ENCODE measurements around the gene KLK13.

The KLK13 gene

DNA sequence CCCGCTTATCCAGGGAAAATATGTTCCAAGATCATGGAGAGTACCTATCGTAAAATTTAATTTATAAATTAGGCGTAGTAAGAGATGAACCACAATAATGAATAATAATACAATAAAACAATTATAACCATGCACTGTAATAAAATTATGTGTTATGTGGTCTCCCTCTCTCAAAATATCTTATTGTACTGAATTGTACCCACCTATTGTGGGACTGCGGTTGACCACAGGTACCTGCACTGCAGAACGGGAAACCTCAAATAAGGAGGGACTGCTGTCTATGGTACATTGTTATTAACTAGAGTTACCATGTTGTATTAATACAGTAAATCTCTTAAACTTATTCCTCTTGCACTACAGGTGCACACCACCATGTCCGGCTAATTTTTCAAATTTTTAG is 24.7 kb downstream of the KLK13 start:
- no peak overlapping the region for H2AFZ ChIP-seq (ENCODE audit: low read depth, low read length)
- H3K36me3 ChIP-seq (ENCODE audit: insufficient read depth, low read length) = no peaks in the 10 kb centered on the region
- H3K4me1 ChIP-seq (ENCODE audit: insufficient read depth, low read length) = no peaks in the 10 kb centered on the region
- no peaks in the 10 kb centered on the region for H4K20me1 ChIP-seq (ENCODE audit: insufficient read depth, low read length)
- H3K9ac ChIP-seq (ENCODE audit: low read depth, low read length) = no peak overlapping the region
- no peak for DNase-seq
- no peak overlapping the region for H3K27ac ChIP-seq (ENCODE audit: low read length)
- H3K9me3 ChIP-seq (ENCODE audit: insufficient read depth, low read length, severe bottlenecking) = no peaks in the 10 kb centered on the region
- no peak overlapping the region for H3K4me2 ChIP-seq (ENCODE audit: insufficient read depth, low read length)
- ATAC-seq (ENCODE audit: insufficient read depth, low read depth) = no peak
- TF ChIP-seq EZH2 (IDR thresholded peaks at IDR 0.05; ENCODE audit: borderline replicate concordance, low read depth, low read length, severe bottlenecking) = no peak
- TF ChIP-seq, protein P1, sequence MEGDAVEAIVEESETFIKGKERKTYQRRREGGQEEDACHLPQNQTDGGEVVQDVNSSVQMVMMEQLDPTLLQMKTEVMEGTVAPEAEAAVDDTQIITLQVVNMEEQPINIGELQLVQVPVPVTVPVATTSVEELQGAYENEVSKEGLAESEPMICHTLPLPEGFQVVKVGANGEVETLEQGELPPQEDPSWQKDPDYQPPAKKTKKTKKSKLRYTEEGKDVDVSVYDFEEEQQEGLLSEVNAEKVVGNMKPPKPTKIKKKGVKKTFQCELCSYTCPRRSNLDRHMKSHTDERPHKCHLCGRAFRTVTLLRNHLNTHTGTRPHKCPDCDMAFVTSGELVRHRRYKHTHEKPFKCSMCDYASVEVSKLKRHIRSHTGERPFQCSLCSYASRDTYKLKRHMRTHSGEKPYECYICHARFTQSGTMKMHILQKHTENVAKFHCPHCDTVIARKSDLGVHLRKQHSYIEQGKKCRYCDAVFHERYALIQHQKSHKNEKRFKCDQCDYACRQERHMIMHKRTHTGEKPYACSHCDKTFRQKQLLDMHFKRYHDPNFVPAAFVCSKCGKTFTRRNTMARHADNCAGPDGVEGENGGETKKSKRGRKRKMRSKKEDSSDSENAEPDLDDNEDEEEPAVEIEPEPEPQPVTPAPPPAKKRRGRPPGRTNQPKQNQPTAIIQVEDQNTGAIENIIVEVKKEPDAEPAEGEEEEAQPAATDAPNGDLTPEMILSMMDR (IDR thresholded peaks at IDR 0.05; ENCODE audit: borderline replicate concordance, extremely low read depth, low read length, poor library complexity, severe bottlenecking) = no peak
- H3K4me3 ChIP-seq (ENCODE audit: low read depth in 1 of 2, low read length in 2 of 2) = no peak overlapping the region
- no peaks in the 10 kb centered on the region for H3K79me2 ChIP-seq (ENCODE audit: insufficient read depth, low read length)
- no peaks in the 10 kb centered on the region for H3K27me3 ChIP-seq (ENCODE audit: insufficient read depth, low read length, poor library complexity)

DNA sequence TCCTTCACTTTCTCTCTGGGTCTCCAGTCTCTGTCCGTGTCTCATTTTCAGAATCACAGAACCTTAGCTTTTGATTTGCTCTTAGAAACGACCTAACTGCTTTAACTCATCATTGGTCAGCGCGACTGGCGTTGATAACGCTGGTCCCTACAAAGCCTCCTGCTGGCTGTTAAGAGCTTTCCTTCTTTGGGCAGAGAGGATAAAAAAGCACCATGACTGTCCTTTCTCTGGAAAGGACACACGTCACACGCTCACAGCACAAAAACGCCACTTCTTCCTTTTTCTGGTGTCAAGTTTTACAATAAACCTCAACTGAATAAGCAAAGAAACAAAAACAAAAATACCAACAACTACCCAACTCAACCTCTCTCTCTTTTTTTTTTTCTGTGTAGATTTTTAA is 28.4 kb downstream of the KLK13 start:
- ATAC-seq (ENCODE audit: insufficient read depth, low read depth) = no peak
- H4K20me1 ChIP-seq (ENCODE audit: insufficient read depth, low read length) = no peaks in the 10 kb centered on the region
- H3K79me2 ChIP-seq (ENCODE audit: insufficient read depth, low read length) = no peaks in the 10 kb centered on the region
- H3K9me3 ChIP-seq (ENCODE audit: insufficient read depth, low read length, severe bottlenecking) = no peaks in the 10 kb centered on the region
- H3K27me3 ChIP-seq (ENCODE audit: insufficient read depth, low read length, poor library complexity) = no peaks in the 10 kb centered on the region
- H3K9ac ChIP-seq (ENCODE audit: low read depth, low read length) = no peak overlapping the region
- no peaks in the 10 kb centered on the region for H3K36me3 ChIP-seq (ENCODE audit: insufficient read depth, low read length)
- no peak for DNase-seq
- no peak overlapping the region for H3K4me2 ChIP-seq (ENCODE audit: insufficient read depth, low read length)
- no peak overlapping the region for H3K4me3 ChIP-seq (ENCODE audit: low read depth in 1 of 2, low read length in 2 of 2)
- no peak overlapping the region for H2AFZ ChIP-seq (ENCODE audit: low read depth, low read length)
- H3K27ac ChIP-seq (ENCODE audit: low read length) = no peak overlapping the region
- H3K4me1 ChIP-seq (ENCODE audit: insufficient read depth, low read length) = no peaks in the 10 kb centered on the region
- TF ChIP-seq, protein P1 (IDR thresholded peaks at IDR 0.05; ENCODE audit: borderline replicate concordance, extremely low read depth, low read length, poor library complexity, severe bottlenecking) = no peak
- no peak for TF ChIP-seq EZH2 (IDR thresholded peaks at IDR 0.05; ENCODE audit: borderline replicate concordance, low read depth, low read length, severe bottlenecking)

DNA sequence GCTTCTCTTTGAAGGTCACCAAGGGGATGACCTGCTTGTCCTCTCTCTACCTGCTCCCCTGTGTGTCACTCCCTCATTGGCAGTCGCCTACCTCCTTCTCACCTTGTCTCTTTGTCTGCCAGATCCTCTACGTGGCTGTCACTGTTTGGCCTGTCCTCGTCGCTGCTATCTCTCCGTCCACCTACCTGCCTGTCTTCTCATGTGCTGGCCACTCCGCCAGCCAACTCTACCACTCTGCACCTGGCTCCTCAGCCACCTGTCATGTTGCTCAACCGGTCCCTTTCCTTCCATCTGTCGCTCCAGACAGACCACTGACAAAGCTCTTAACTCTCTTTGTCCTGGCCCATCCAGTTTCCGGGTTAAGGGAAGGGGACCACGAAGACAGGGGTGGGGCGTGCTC is 30.2 kb downstream of the KLK13 start, which contains the start of gene KLK12:
TSS of gene KLK12 (minus strand) at position 299 of the 400 bp plus-strand sequence. CDS start 381 bp downstream, outside the sequence.
- Histone ChIP-seq H3K4me1 (ENCODE audit: insufficient read depth, low read length) (no peaks in the 10 kb centered on the region), H3K36me3 (ENCODE audit: insufficient read depth, low read length) (no peaks in the 10 kb centered on the region), H3K4me2 (ENCODE audit: insufficient read depth, low read length) (no peak within 1 kb of the TSS), H4K20me1 (ENCODE audit: insufficient read depth, low read length) (no peaks in the 10 kb centered on the region), H2AFZ (ENCODE audit: low read depth, low read length) (no peak within 1 kb of the TSS), H3K79me2 (ENCODE audit: insufficient read depth, low read length) (no peaks in the 10 kb centered on the region), H3K9ac (ENCODE audit: low read depth, low read length) (no peak within 1 kb of the TSS), H3K27ac (ENCODE audit: low read length) (no peak within 1 kb of the TSS), H3K27me3 (ENCODE audit: insufficient read depth, low read length, poor library complexity) (no peaks in the 10 kb centered on the region), H3K9me3 (ENCODE audit: insufficient read depth, low read length, severe bottlenecking) (no peaks in the 10 kb centered on the region), H3K4me3 (ENCODE audit: low read depth in 1 of 2, low read length in 2 of 2) (no peak within 1 kb of the TSS)
- no peak for ATAC-seq (ENCODE audit: insufficient read depth, low read depth)
- TF ChIP-seq, protein P1 (IDR thresholded peaks at IDR 0.05; ENCODE audit: borderline replicate concordance, extremely low read depth, low read length, poor library complexity, severe bottlenecking) = no peak
- TF ChIP-seq EZH2 (IDR thresholded peaks at IDR 0.05; ENCODE audit: borderline replicate concordance, low read depth, low read length, severe bottlenecking) = no peak
- DNase-seq = no peak

DNA sequence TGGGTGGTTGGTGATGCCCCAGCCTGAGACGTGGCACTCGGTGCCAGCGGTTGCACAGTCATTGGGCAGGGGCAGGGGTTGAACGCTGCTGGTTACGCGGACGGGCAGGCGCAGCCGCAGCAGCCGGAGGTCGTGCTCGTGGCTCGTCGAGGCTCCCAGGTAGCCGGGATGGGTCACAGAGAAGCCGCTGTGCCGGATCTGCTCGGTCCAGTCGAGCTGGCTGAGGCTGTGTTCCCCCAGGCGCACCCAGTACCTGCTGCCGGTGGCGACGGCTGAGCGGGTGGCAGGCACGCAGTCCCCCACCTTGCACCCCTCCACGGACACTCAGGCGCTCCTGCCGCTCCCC is 33.0 kb downstream of the KLK13 start:
- no peaks in the 10 kb centered on the region for H3K4me1 ChIP-seq (ENCODE audit: insufficient read depth, low read length)
- no peak for TF ChIP-seq EZH2 (IDR thresholded peaks at IDR 0.05; ENCODE audit: borderline replicate concordance, low read depth, low read length, severe bottlenecking)
- TF ChIP-seq, protein P1 (IDR thresholded peaks at IDR 0.05; ENCODE audit: borderline replicate concordance, extremely low read depth, low read length, poor library complexity, severe bottlenecking) = no peak
- H2AFZ ChIP-seq (ENCODE audit: low read depth, low read length) = no peak overlapping the region
- H3K27me3 ChIP-seq (ENCODE audit: insufficient read depth, low read length, poor library complexity) = peaks cover 3% of the 10 kb centered on the region
- no peaks in the 10 kb centered on the region for H3K9me3 ChIP-seq (ENCODE audit: insufficient read depth, low read length, severe bottlenecking)
- no peaks in the 10 kb centered on the region for H3K79me2 ChIP-seq (ENCODE audit: insufficient read depth, low read length)
- ATAC-seq (ENCODE audit: insufficient read depth, low read depth) = no peak
- no peak for DNase-seq
- no peak overlapping the region for H3K27ac ChIP-seq (ENCODE audit: low read length)
- no peaks in the 10 kb centered on the region for H3K36me3 ChIP-seq (ENCODE audit: insufficient read depth, low read length)
- H3K4me2 ChIP-seq (ENCODE audit: insufficient read depth, low read length) = no peak overlapping the region
- no peak overlapping the region for H3K9ac ChIP-seq (ENCODE audit: low read depth, low read length)
- H3K4me3 ChIP-seq (ENCODE audit: low read depth in 1 of 2, low read length in 2 of 2) = no peak overlapping the region
- no peaks in the 10 kb centered on the region for H4K20me1 ChIP-seq (ENCODE audit: insufficient read depth, low read length)
